Trophoblast cell (in vitro differentiated cells and primary cell): ENCODE data around the gene HSPB9.

Experiments
- DNase-seq, 2 donors: peaks; one replicate each; pipeline ENCODE4 v3.0.0-alpha.2; 2016
- H2AFZ ChIP-seq: 2 replicates; pipeline ENCODE4 v1.6.1; 2013; ENCODE audit warnings: low read length, moderate library complexity, mild to moderate bottlenecking; ENCODE audit not compliant: insufficient read depth, poor library complexity
- H2AK5ac ChIP-seq: 2 replicates; pipeline ENCODE4 v1.6.1; 2013; ENCODE audit warnings: mild to moderate bottlenecking, low read length
- H2BK120ac ChIP-seq: 2 replicates; pipeline ENCODE4 v1.6.1; 2013; ENCODE audit warnings: low read length, mild to moderate bottlenecking, moderate library complexity; ENCODE audit not compliant: insufficient read depth, poor library complexity
- H2BK12ac ChIP-seq: 2 replicates; pipeline ENCODE4 v1.6.1; 2013; ENCODE audit warnings: mild to moderate bottlenecking, low read length, moderate library complexity
- H2BK5ac ChIP-seq: 2 replicates; pipeline ENCODE4 v1.6.1; 2013; ENCODE audit warnings: low read length, low read depth, moderate library complexity, mild to moderate bottlenecking; ENCODE audit not compliant: poor library complexity
- H3K14ac ChIP-seq: 2 replicates; pipeline ENCODE4 v1.6.1; 2013; ENCODE audit warnings: mild to moderate bottlenecking, low read length
- H3K18ac ChIP-seq: 2 replicates; pipeline ENCODE4 v1.6.1; 2013; ENCODE audit warnings: mild to moderate bottlenecking, low read length
- H3K23ac ChIP-seq: 2 replicates; pipeline ENCODE4 v1.6.1; 2013; ENCODE audit warnings: low read length
- H3K27ac ChIP-seq: 2 replicates; pipeline ENCODE4 v1.5.1; 2013; ENCODE audit warnings: low read depth, mild to moderate bottlenecking, inconsistent platforms, low read length, moderate library complexity
- H3K27me3 ChIP-seq: 2 replicates; pipeline ENCODE4 v1.6.1; 2013; ENCODE audit warnings: inconsistent platforms, mild to moderate bottlenecking, low read length, moderate library complexity; ENCODE audit not compliant: insufficient read depth
- H3K36me3 ChIP-seq, 2 experiments: 1 replicate in 1 of 2; 2 replicates in 1 of 2; pipeline ENCODE4 v1.6.1; 2013; ENCODE audit warnings: low read length in 2 of 2, mild to moderate bottlenecking in 2 of 2, moderate library complexity in 1 of 2; ENCODE audit not compliant: insufficient read depth in 2 of 2, control insufficient read depth in 1 of 2
- H3K4ac ChIP-seq: 2 replicates; pipeline ENCODE4 v1.6.1; 2013; ENCODE audit warnings: low read depth, mild to moderate bottlenecking, low read length, moderate library complexity
- H3K4me1 ChIP-seq, 2 experiments: 1 replicate in 1 of 2; 2 replicates in 1 of 2; pipeline ENCODE4 v1.6.1; 2013; ENCODE audit warnings: low read length in 2 of 2, mild to moderate bottlenecking in 2 of 2, moderate library complexity in 1 of 2; ENCODE audit not compliant: insufficient read depth in 2 of 2, control insufficient read depth in 1 of 2
- H3K4me2 ChIP-seq: 2 replicates; pipeline ENCODE4 v1.6.1; 2013; ENCODE audit warnings: inconsistent platforms, mild to moderate bottlenecking, low read length, moderate library complexity
- H3K4me3 ChIP-seq: 2 replicates; pipeline ENCODE4 v1.5.1; 2013; ENCODE audit warnings: mild to moderate bottlenecking, low read depth, low read length, inconsistent platforms
- H3K79me1 ChIP-seq: one replicate; pipeline ENCODE4 v1.6.1; 2013; ENCODE audit warnings: low read length
- H3K79me2 ChIP-seq: 2 replicates; pipeline ENCODE4 v1.6.1; 2013; ENCODE audit warnings: low read length, mild to moderate bottlenecking; ENCODE audit not compliant: control insufficient read depth, insufficient read depth, poor library complexity
- H3K9ac ChIP-seq: 2 replicates; pipeline ENCODE4 v1.6.1; 2013; ENCODE audit warnings: mild to moderate bottlenecking, low read length
- H3K9me3 ChIP-seq: 2 replicates; pipeline ENCODE4 v1.6.1; 2013; ENCODE audit warnings: low read depth, mild to moderate bottlenecking, control low read depth, inconsistent platforms, low read length; ENCODE audit not compliant: insufficient read depth
- H4K12ac ChIP-seq: 2 replicates; pipeline ENCODE4 v1.6.1; 2013; ENCODE audit warnings: low read depth, mild to moderate bottlenecking, low read length, moderate library complexity
- H4K8ac ChIP-seq: 2 replicates; pipeline ENCODE4 v1.6.1; 2013; ENCODE audit warnings: low read depth, mild to moderate bottlenecking, low read length, moderate library complexity
- H4K91ac ChIP-seq: one replicate; pipeline ENCODE4 v1.6.1; 2013; ENCODE audit warnings: low read depth, mild to moderate bottlenecking, low read length, moderate library complexity
- WGBS: extraction: QIAGEN DNeasy Blood & Tissue Kit; methylation state at CpG from one replicate; pipeline ENCODE4 v1.1.7; 2013; ENCODE audit warnings: missing lambda C conversion rate; ENCODE audit not compliant: insufficient read length, insufficient coverage; ENCODE audit errors: extremely low coverage; 5-methylcytosine and 5-hydroxymethylcytosine counted together

HSPB9 gene

GRCh38 chr17:42155614-42156045 lies 33.0 kb downstream of the HSPB9 start:
- Histone ChIP-seq H4K8ac (peak overlapping the region; percentile 56), H3K18ac (peak overlapping the region; percentile 25), H3K4me3 (peak overlapping the region; percentile 55), H3K9ac (no peak overlapping the region), H2AK5ac (no peak overlapping the region), H3K9me3 (no peaks in the 10 kb centered on the region), H2AFZ (peak overlapping the region; percentile 37), H3K36me3 (peaks cover 4 to 7% of the 10 kb centered on the region in 2 experiments), H3K4ac (no peak overlapping the region), H3K27me3 (no peaks in the 10 kb centered on the region), H3K27ac (no peak overlapping the region), H2BK12ac (no peak overlapping the region), H2BK120ac (peak overlapping the region; percentile 4), H2BK5ac (no peak overlapping the region), H3K14ac (peak overlapping the region; percentile 53), H4K12ac (peak overlapping the region; percentile 67), H3K23ac (no peak overlapping the region), H4K91ac (peak overlapping the region; percentile 28), H3K79me2 (peaks cover 13% of the 10 kb centered on the region), H3K4me2 (peak overlapping the region; percentile 62), H3K79me1 (peaks cover 8% of the 10 kb centered on the region), H3K4me1 (peaks cover 8 to 18% of the 10 kb centered on the region in 2 experiments)
- DNase-seq: peak in 1 of 2 donors; percentile 40
- no CpG with 5 or more reads among the region's 17 CpGs for WGBS

DNA sequence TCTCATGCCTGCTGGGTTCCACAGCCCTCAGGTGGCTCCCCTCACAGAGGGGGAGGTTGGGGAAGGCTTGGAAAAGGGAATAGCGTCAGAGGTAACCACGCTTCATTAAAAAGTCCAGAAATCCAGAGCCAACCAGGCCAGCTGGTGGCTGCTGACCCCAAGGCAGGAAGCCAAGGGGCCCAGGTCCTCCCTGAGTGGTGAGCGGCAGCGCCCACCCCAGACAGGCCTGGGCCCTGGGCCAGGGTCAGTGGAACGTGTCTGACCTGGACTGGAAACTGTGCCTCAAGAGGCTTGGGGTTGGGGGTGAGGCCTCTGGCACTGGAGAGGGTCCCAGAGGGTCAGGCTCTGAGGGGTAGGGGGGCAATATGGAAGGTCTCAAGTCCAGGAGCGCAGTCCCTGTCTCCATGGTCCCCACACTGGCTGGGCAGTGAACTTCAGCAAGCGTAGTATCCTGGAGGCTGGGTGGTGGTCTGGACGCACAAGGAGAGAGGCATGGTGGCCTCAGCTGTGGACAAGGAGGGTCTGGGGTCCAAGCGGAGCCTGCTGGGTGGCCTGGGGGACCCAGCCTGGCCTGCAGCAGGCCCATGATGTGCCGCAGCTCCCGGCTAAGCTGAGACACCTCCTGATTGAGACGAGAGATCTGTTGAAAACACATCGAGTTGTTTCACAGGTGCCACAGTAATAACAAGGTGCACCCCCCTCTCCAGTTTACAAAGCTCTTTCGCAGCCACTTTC lies 37.4 kb downstream of the HSPB9 start:
- Histone ChIP-seq H3K4me3 (no peak overlapping the region), H3K79me2 (no peaks in the 10 kb centered on the region), H3K9me3 (peaks cover 2% of the 10 kb centered on the region), H3K14ac (no peak overlapping the region), H4K12ac (no peak overlapping the region), H3K23ac (no peak overlapping the region), H3K4me1 (peaks cover 7 to 8% of the 10 kb centered on the region in 2 experiments), H3K36me3 (no peaks in the 10 kb centered on the region), H4K8ac (no peak overlapping the region), H3K4ac (no peak overlapping the region), H3K27ac (no peak overlapping the region), H3K4me2 (no peak overlapping the region), H3K9ac (no peak overlapping the region), H2BK120ac (no peak overlapping the region), H2AK5ac (no peak overlapping the region), H3K18ac (no peak overlapping the region), H2BK5ac (no peak overlapping the region), H4K91ac (no peak overlapping the region), H3K27me3 (no peaks in the 10 kb centered on the region), H2BK12ac (no peak overlapping the region), H2AFZ (no peak overlapping the region), H3K79me1 (peaks cover 3% of the 10 kb centered on the region)
- WGBS: no CpG with 5 or more reads among the region's 14 CpGs
- DNase-seq: no peak

GRCh38 chr17:42160531-42160910 lies 37.9 kb downstream of the HSPB9 start:
- Histone ChIP-seq H4K8ac (no peak overlapping the region), H3K9me3 (peaks cover 2% of the 10 kb centered on the region), H3K4ac (no peak overlapping the region), H2BK5ac (no peak overlapping the region), H2AK5ac (no peak overlapping the region), H3K79me2 (no peaks in the 10 kb centered on the region), H3K36me3 (no peaks in the 10 kb centered on the region), H3K14ac (no peak overlapping the region), H4K12ac (no peak overlapping the region), H3K79me1 (peaks cover under 1% of the 10 kb centered on the region), H3K18ac (no peak overlapping the region), H3K27me3 (no peaks in the 10 kb centered on the region), H3K27ac (no peak overlapping the region), H3K4me2 (no peak overlapping the region), H3K4me1 (peaks cover 5 to 6% of the 10 kb centered on the region in 2 experiments), H2AFZ (no peak overlapping the region), H3K23ac (no peak overlapping the region), H4K91ac (no peak overlapping the region), H3K4me3 (no peak overlapping the region), H3K9ac (no peak overlapping the region), H2BK12ac (no peak overlapping the region), H2BK120ac (no peak overlapping the region)
- WGBS: no CpG with 5 or more reads among the region's 7 CpGs
- DNase-seq: no peak

GRCh38 chr17:42163113-42163512 lies 40.5 kb downstream of the HSPB9 start:
- no peaks in the 10 kb centered on the region for H3K27me3 ChIP-seq
- H3K4ac ChIP-seq: no peak overlapping the region
- no peak overlapping the region for H4K8ac ChIP-seq
- no peak overlapping the region for H3K18ac ChIP-seq
- H4K91ac ChIP-seq: no peak overlapping the region
- peaks cover 0 to 2% of the 10 kb centered on the region in 2 experiments for H3K4me1 ChIP-seq
- no peak overlapping the region for H4K12ac ChIP-seq
- no peaks in the 10 kb centered on the region for H3K79me2 ChIP-seq
- no peaks in the 10 kb centered on the region for H3K79me1 ChIP-seq
- H3K9me3 ChIP-seq: peaks cover 6% of the 10 kb centered on the region
- H3K23ac ChIP-seq: no peak overlapping the region
- no peak for DNase-seq
- no peak overlapping the region for H3K14ac ChIP-seq
- H2BK120ac ChIP-seq: no peak overlapping the region
- no peak overlapping the region for H2AFZ ChIP-seq
- no peak overlapping the region for H3K4me3 ChIP-seq
- H2AK5ac ChIP-seq: no peak overlapping the region
- H3K9ac ChIP-seq: no peak overlapping the region
- H2BK5ac ChIP-seq: no peak overlapping the region
- no peak overlapping the region for H3K27ac ChIP-seq
- no peaks in the 10 kb centered on the region for H3K36me3 ChIP-seq
- H2BK12ac ChIP-seq: no peak overlapping the region
- WGBS: no CpG with 5 or more reads among the region's 8 CpGs
- H3K4me2 ChIP-seq: no peak overlapping the region
